NCI-H2081 (cell line): ENCODE results near the gene SDCBP2.

Source experiments
- DNase-seq, 2 experiments: peaks; one replicate each; lab custom pipeline; 2025; lab: John Stamatoyannopoulos, UW

The SDCBP2 gene

GRCh38 chr20:1331101-1331500 lies 2.2 kb upstream of the SDCBP2 start:
- DNase-seq: no peak

GRCh38 chr20:1330075-1330830 lies 1.3 kb upstream of the SDCBP2 start:
- no peak for DNase-seq

GRCh38 chr20:1327827-1328679 lies 886 bp downstream of the SDCBP2 start:
- DNase-seq: no peak

- DNase-seq: no peak
Observed at GRCh38 chr20:1327241-1327653, 1.7 kb downstream of the SDCBP2 start.

- no peak for DNase-seq
Observed at GRCh38 chr20:1326031-1326930, 2.7 kb downstream of the SDCBP2 start.

- DNase-seq: peak; percentile 96
Observed at GRCh38 chr20:1325173-1326030, 3.5 kb downstream of the SDCBP2 start.

DNA sequence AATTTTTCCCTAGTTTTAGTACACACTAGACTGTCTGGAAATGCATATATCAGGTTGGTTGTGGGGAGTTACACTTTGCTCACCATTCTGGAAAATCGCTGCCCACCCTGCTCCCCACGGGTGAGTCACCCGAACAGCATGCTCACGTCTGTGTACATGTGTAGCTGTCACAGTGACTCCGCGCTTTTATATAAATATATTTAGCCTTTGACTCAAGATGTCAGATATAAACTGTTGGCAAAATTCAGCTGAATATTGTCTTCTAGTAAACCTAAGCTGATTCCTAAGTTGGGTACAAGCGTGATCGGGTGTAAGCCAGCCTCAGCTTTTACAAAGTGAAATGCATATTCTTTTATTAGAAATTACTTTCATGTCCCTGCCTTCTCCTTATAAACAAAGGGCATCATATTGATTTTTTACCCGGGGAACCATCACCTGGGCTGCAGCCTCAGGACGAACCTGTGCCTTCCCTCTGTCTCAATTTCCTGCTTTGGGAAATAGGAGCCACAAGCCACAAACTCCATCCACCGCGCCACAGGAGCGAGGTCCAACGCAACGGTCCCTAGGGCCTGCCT lies 4.3 kb downstream of the SDCBP2 start:
- no peak for DNase-seq

DNA sequence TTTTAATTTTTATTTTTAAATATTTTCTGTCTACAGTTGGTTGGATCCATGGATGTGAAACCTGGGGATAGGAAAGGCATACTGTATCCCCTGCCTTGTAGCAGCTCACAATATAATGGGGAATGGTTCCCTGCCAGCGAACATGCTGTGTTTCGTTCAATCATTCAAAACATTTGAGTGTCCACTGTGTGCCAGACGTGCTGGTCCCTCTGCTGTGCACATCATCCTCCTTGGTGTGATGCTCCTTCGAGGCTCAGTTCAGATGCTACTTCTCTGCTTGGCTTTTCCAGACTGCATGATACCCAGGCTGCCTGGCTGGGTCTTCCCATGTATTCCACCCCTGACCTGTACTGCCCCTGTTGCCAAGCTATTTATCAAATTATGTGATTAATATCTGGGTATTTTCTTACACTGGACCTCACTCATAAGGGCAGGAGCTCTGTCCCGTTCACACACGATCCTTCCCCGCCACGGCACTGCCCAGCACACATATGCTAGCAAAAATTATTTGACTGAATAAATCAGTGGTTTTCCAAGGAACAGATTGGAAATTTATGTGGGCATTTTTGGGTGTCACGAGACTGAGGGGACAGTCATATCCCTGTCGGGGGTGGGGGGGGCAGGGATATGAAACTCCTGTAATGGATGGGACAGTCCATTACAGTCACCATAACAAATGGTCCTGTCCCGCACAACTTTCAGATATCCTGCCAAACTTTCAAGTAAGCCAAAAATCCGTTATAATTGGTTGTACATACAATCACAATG lies 4.9 kb downstream of the SDCBP2 start:
- no peak for DNase-seq

GRCh38 chr20:1323256-1323655 lies 5.7 kb downstream of the SDCBP2 start:
- DNase-seq: no peak

DNA sequence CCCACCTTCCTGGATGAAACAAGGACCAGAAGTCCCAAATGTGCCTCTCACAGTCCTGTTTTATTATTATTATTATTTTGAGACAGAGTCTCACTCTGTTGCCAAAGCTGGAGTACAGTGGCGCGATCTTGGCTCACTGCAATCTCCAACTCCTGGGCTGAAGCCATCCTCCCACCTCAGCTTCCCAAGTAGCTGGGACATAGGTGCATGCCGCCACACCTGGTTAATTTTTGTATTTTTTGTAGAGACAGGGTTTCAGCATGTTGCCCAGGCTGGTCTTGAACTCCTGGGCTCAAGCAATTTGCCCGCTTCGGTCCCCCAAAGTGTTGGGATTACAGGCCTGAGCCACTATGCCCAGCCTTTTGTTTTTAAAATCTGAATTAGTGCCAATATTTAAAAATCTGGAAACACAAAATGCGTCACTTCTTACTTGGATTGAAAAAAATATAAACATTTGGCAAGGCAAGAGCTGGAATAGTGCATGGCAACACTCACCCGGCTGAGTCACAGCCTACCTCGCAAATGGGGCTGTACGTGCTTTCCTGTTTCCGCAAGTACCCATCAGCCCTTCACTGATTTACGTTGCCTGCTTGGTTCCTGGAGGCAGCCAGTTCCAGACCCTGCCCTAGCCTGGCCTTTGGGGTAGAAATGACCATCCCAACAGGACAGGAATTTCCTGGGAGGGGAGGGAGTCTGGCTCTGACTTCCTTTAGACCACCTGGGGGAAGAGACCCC lies 6.3 kb downstream of the SDCBP2 start:
- DNase-seq: no peak

DNA sequence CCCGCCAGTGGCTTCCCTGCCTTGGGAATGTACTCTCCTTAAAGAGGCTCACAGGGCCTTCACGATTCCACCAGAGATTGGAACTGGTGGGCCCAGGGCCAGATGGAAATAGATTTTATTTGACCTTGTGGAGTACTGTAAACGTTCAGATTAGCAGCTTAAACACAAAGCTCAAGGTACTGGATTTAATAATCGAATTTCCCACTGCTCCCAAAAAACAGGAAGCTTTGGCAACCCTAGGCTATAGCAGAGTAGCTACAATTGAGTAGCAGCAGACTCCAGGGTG lies 7.3 kb downstream of the SDCBP2 start:
- no peak for DNase-seq

GRCh38 chr20:1320902-1321653 lies 7.9 kb downstream of the SDCBP2 start:
- no peak for DNase-seq

DNA sequence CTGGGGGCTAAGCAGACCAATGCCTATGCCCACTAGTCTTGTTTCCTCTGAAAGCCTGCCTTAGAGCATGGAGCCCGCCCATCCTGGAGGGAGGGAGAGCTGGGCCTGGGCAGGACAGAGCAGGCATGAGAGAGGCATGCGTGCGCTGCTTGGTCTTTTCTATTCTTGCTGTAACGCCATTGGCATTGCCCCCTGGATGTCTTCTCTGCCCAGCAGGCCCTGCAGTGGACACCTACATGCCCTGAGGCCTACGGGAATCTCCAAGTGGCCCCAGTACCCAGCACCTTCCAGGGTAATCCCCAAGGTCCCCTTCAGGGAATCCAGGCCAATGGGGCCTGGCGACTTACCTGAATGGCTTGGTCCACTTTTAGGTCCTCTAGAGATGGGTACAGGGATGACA lies 8.9 kb downstream of the SDCBP2 start:
- no peak for DNase-seq

GRCh38 chr20:1319462-1319861 lies 9.5 kb downstream of the SDCBP2 start:
- no peak for DNase-seq

- DNase-seq: no peak
Observed at GRCh38 chr20:1319051-1319450, 9.9 kb downstream of the SDCBP2 start.

DNA sequence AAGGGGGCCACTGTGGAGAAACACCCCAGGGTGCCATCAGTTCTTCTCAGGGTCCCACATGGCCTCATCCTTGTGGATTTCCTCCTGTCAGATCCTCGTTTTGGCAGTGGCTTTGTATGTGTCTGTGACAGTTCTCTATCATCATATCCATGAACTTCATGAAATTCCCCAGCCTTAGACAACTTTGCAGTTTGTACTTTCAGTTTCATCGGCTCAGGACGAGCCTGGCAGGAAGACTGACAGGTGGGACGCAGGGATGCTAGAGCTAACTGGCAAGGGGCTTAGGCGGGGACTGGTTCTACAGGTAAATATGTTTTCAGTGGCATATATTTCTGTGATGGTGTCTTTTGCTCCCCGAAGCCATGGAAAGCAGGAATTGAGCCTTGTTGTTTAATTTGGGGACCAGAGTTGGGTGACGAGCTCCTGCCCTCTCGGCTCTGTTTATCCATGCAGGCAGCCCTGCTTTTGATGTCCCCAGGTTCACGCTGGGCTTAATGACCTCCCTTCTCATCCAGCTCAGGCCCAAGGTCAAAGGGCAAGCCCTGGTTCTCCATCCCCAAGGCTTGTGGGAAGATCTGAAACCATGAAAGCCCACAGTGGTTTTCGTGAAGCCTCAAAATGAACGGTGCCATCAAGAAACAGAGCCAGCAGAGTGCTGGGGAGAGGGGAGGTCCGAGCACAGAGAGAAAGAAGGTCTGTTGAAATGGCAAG lies 11.2 kb downstream of the SDCBP2 start:
- DNase-seq: no peak

DNA sequence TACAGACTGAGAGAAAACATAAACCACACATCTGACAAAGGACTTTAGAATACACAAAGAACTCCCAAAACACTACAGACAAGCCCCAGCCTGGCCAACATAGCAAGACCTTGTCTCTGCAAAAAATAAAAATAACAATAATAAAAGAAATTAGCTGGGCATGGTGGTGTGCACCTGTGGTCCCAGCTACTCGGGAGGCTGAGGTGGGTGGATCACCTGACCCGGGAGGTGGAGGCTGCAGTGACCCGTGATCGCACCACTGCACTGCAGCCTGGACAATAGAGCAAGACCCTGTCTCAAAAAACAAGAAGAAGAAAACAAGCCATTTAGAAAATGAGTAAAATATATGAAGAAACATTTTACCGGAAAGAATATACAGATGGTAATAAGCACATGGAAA lies 13.1 kb downstream of the SDCBP2 start:
- no peak for DNase-seq

GRCh38 chr20:1313236-1313964 lies 15.5 kb downstream of the SDCBP2 start:
- peak; percentile 75 to 84 for DNase-seq
